ENCODE measurements around the gene OTC.

The OTC gene

GRCh38 chrX:38335382-38335781 lies 17.0 kb upstream of the OTC start:
- peak; percentile 65 for TF ChIP-seq CTCF (IDR thresholded peaks at IDR 0.05; ENCODE audit: control insufficient read depth, extremely low read depth, insufficient read depth)
- DNase-seq (ENCODE audit: low read depth), result no peak
- H3K4me3 ChIP-seq (ENCODE audit: low read depth, low read length), result no peak overlapping the region

DNA sequence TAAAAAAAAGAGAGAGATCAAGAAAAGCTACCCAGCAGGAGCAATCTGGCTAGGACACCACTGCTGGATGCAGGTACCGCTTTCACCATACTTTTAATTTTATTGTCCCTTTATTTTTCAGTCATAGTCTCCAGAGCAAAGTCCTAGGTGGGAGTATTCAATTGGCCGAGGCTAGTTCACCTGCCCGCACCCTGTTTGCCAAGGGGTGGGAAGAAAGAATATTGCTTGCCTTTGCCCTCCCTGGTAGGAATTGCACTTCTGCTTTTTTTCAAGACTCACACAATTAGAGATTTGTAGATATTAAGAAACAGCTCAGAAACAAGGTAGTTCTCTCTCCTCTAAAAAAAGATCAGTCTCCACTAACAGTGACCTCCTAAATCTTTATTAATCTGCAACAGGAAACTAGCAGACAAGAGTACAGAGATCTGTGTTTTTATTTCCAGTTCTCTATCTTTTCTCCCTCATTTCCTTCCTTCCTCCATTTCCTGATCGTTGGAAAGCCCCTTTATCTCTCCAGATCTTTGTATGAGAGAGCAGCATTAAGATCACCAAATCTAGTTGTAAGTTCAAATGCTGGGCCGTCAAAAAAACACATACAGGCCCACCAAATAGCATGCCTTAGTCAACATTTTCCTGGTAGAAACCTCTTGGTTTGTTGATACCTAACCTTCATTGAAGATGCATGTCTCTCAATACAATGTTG lies 15.7 kb upstream of the OTC start:
- DNase-seq (ENCODE audit: low read depth), result no peak
- TF ChIP-seq CTCF (IDR thresholded peaks at IDR 0.05; ENCODE audit: control insufficient read depth, extremely low read depth, insufficient read depth), result no peak
- H3K4me3 ChIP-seq (ENCODE audit: low read depth, low read length), result no peak overlapping the region

DNA sequence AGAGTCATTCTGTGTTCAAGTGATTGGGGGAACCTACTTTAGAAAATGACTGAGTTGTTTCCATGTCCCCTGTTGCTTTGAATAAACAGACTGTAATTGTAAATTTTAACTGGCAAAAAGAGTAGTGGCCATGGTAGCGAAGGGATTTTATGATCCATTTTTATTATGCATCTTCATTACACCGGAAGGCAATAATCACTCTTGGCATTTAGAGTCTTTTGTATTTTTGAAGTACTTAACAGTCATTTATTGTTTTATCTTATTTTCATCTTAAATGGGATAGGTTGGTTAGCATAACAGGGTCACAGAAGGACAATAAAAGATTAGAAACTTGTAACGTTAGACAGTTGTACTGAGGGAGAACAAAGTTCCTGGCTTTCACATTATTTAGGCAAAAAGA lies 11.0 kb upstream of the OTC start:
- no peak overlapping the region for H3K4me3 ChIP-seq (ENCODE audit: low read depth, low read length)
- no peak for DNase-seq (ENCODE audit: low read depth)
- no peak for TF ChIP-seq CTCF (IDR thresholded peaks at IDR 0.05; ENCODE audit: control insufficient read depth, extremely low read depth, insufficient read depth)

DNA sequence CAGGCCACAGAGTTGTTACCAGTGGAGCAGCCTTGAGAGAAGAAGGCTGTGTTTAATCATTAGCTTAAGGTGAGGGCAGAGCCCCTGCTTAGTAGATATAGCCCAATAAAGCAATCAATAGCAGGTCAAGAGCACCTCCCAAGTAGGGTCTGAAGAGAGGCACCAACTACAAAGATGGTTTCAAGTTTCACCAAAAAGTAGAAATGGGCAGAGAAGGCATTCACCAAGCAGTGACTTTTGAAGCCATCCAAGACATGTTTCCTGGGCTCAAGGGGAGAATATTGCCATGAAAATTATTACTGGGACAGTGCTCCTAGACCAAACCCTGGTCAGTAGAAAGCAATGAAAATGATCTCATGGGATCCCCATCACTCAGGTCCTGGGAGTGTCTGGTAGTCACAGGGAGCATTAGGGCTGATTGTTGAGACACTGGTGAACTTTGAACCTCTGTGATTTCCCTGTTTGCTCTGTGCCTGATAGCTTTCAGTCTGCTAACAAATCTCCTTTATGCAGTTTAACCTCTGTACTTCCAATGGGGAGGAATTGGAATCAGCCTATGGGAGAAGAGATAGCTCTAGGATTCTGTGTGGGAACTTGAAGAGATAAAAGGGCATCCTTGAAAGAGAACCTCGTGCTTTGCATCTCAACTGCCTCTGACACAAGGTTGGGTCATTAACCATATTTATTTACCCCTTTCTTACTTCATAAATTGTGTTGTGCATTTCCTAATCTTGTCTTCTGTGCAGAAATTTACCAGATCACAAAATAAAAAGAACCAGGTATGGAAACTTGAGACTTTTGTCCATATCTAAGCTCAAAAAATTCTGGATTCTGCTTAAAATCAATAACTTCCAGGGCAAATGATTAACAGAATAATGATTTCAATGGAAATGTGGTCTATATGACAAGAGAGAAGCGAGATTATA lies 9.3 kb upstream of the OTC start:
- no peak overlapping the region for H3K4me3 ChIP-seq (ENCODE audit: low read depth, low read length)
- no peak for TF ChIP-seq CTCF (IDR thresholded peaks at IDR 0.05; ENCODE audit: control insufficient read depth, extremely low read depth, insufficient read depth)
- DNase-seq (ENCODE audit: low read depth), result no peak

GRCh38 chrX:38346150-38346549 lies 6.3 kb upstream of the OTC start:
- no peak for DNase-seq (ENCODE audit: low read depth)
- no peak overlapping the region for H3K4me3 ChIP-seq (ENCODE audit: low read depth, low read length)
- TF ChIP-seq CTCF (IDR thresholded peaks at IDR 0.05; ENCODE audit: control insufficient read depth, extremely low read depth, insufficient read depth), result no peak

GRCh38 chrX:38347136-38347535 lies 5.3 kb upstream of the OTC start:
- DNase-seq (ENCODE audit: low read depth), result no peak
- no peak overlapping the region for H3K4me3 ChIP-seq (ENCODE audit: low read depth, low read length)
- no peak for TF ChIP-seq CTCF (IDR thresholded peaks at IDR 0.05; ENCODE audit: control insufficient read depth, extremely low read depth, insufficient read depth)

Measured in LNCaP clone FGC (cell line).